Stimulated activated CD8-positive, alpha-beta memory T cell treated with anti-CD3 and anti-CD28 coated beads, Interleukin-4, amount 100 ng/mL, for 4 hours (primary cell): ENCODE measurements around the gene SMAD5.

Source experiments
- DNase-seq, 2 donors: peaks; one replicate each; pipeline ENCODE4 v3.0.0-alpha.2; 2020; ENCODE audit warnings: low read depth in 2 of 2, low spot score in 1 of 2

The SMAD5 gene

GRCh38 chr5:136114414-136115125 is 18.1 kb upstream of the SMAD5 start:
- no peak for DNase-seq

GRCh38 chr5:136115183-136115865 is 17.3 kb upstream of the SMAD5 start:
- DNase-seq, result no peak

- DNase-seq, result no peak
These were observed 12.1 kb upstream of the SMAD5 start for GRCh38 chr5:136120529-136120928.

- no peak for DNase-seq
These were observed 9.3 kb upstream of the SMAD5 start for GRCh38 chr5:136123236-136123768.

GRCh38 chr5:136127560-136127959 is 5.1 kb upstream of the SMAD5 start:
- no peak for DNase-seq

GRCh38 chr5:136128481-136128880 is 4.2 kb upstream of the SMAD5 start:
- no peak for DNase-seq

GRCh38 chr5:136129445-136129844 is 3.2 kb upstream of the SMAD5 start:
- no peak for DNase-seq

GRCh38 chr5:136130581-136130980 is 2.1 kb upstream of the SMAD5 start:
- DNase-seq, result no peak

GRCh38 chr5:136132087-136132486 is 558 bp upstream of the SMAD5 start:
- DNase-seq, result no peak

- DNase-seq, result no peak
These were observed 727 bp downstream of the SMAD5 start for GRCh38 chr5:136133222-136133921.

GRCh38 chr5:136133922-136134379 is 1.3 kb downstream of the SMAD5 start:
- DNase-seq, result no peak

- DNase-seq, result no peak
These were observed 2.0 kb downstream of the SMAD5 start for GRCh38 chr5:136134653-136135052.

GRCh38 chr5:136135536-136135935 is 2.9 kb downstream of the SMAD5 start:
- no peak for DNase-seq

GRCh38 chr5:136137497-136138220 is 5.0 kb downstream of the SMAD5 start:
- no peak for DNase-seq

GRCh38 chr5:136141561-136141960 is 8.9 kb downstream of the SMAD5 start:
- DNase-seq, result no peak

GRCh38 chr5:136143312-136143711 is 10.7 kb downstream of the SMAD5 start:
- no peak for DNase-seq

GRCh38 chr5:136143763-136144162 is 11.1 kb downstream of the SMAD5 start:
- DNase-seq, result no peak

GRCh38 chr5:136145030-136145429 is 12.4 kb downstream of the SMAD5 start:
- DNase-seq, result no peak

- DNase-seq, result no peak
These were observed 13.6 kb downstream of the SMAD5 start for GRCh38 chr5:136146201-136146600.

GRCh38 chr5:136147632-136148031 is 15.0 kb downstream of the SMAD5 start:
- no peak for DNase-seq

- DNase-seq, result no peak
These were observed 17.2 kb downstream of the SMAD5 start for GRCh38 chr5:136149891-136150290.
